Transverse colon (tissue), 4 donors: Measurements from ENCODE around the gene PPP1R9A. TPM values are rescaled to one million over a fixed set of nuclear protein-coding genes. Genes with fewer than 3 reads are reported as not detected.
A peak's percentile ranks its signal among the peaks of the same experiment; 100 is the strongest.

Experiments used
- DNase-seq: peaks from one replicate; pipeline ENCODE4 v3.0.0-alpha.2; 2019
- H3K27ac ChIP-seq, 4 donors: fragments of 200-600 bp; sonication (generic); 2 replicates each; pipeline ENCODE4 v1.5.1; 2016 to 2018; ENCODE audit warnings: inconsistent platforms in 4 of 4
- H3K27me3 ChIP-seq: fragments of 200-600 bp; sonication (generic); 2 replicates; pipeline ENCODE4 v1.5.1; 2017; ENCODE audit warnings: inconsistent platforms
- H3K36me3 ChIP-seq, 4 donors: fragments of 200-600 bp; sonication (generic); 2 replicates each; pipeline ENCODE4 v1.5.1; 2017 to 2019; ENCODE audit warnings: inconsistent platforms in 4 of 4
- H3K4me1 ChIP-seq, 4 donors: fragments of 200-600 bp; sonication (generic); 2 replicates each; pipeline ENCODE4 v1.5.1; 2017 to 2020; ENCODE audit warnings: inconsistent platforms in 4 of 4
- H3K4me3 ChIP-seq, 4 donors: fragments of 200-600 bp; sonication (generic); 1 replicate in 1 of 4; 2 replicates in 3 of 4; pipeline versions ENCODE4 v1.5.1 to v1.6.1; 2017 to 2019; ENCODE audit warnings: inconsistent platforms in 4 of 4
- H3K9me3 ChIP-seq, 2 donors: fragments of 200-600 bp; sonication (generic); 2 replicates each; pipeline ENCODE4 v1.5.1; 2017 to 2019; ENCODE audit warnings: inconsistent platforms in 2 of 2
- EP300 ChIP-seq: sonication (generic); formaldehyde crosslinking; IDR thresholded peaks from one replicate; pipeline ENCODE4 v1.6.1; 2017; ENCODE audit warnings: antibody characterized with exemption, low read depth
- POLR2A ChIP-seq: fragments of 450-650 bp; IDR thresholded peaks from one replicate; pipeline ENCODE4 v1.6.1; 2016; ENCODE audit warnings: antibody characterized with exemption, mild to moderate bottlenecking, moderate library complexity
- POLR2AphosphoS5 ChIP-seq, 3 donors: sonication (generic); formaldehyde crosslinking; IDR thresholded peaks; one replicate each; pipeline ENCODE4 v1.6.1; 2016; ENCODE audit warnings: antibody characterized with exemption in 3 of 3
- WGBS, 2 donors: methylation state at CpG; one replicate each; pipeline ENCODE4 v1.1.5; 2018; ENCODE audit warnings: low coverage in 1 of 2; 5-methylcytosine and 5-hydroxymethylcytosine counted together
- in situ Hi-C, 4 donors: fragments of 200-750 bp; cut with MboI; loops; one replicate each; pipeline versions ENCODE4 v1.15.0 to v1.15.1; 2017; ENCODE audit warnings: low sequenced_read_pairs in 3 of 4, low pct_ligation_motif_present in 1 of 4, low pct_unique_long_range_greater_than_20kb in 1 of 4
- intact Hi-C: fragments of 100-400 bp; cut with DNase I; formaldehyde crosslinking; loops from one replicate; pipeline ENCODE4 v1.15.1; 2023; ENCODE audit warnings: low total_unique reads
- total RNA-seq, 4 donors: library from RNA; depleted of rRNA; stranded (reverse); fragments of >200 nt; gene quantifications; one replicate each; pipeline ENCODE4 v1.1.0, GENCODE V29; 2016
- TF ChIP-seq, protein P1 (sequence below), 5 experiments: fragments of 200-600 bp in 3 of 5; fragments of 450-650 bp in 2 of 5; sonication (generic) in 3 of 5; IDR thresholded peaks; 1 replicate in 2 of 5; 2 replicates in 3 of 5; pipeline ENCODE4 v1.5.1; 2016 to 2017; ENCODE audit warnings: antibody characterized with exemption in 5 of 5, inconsistent platforms in 3 of 5, mild to moderate bottlenecking in 2 of 5, moderate library complexity in 1 of 5

Gene PPP1R9A
- total RNA-seq, 4 donors from 2014 or later: 13.1 to 30.0 (median 23.2) TPM

DNA sequence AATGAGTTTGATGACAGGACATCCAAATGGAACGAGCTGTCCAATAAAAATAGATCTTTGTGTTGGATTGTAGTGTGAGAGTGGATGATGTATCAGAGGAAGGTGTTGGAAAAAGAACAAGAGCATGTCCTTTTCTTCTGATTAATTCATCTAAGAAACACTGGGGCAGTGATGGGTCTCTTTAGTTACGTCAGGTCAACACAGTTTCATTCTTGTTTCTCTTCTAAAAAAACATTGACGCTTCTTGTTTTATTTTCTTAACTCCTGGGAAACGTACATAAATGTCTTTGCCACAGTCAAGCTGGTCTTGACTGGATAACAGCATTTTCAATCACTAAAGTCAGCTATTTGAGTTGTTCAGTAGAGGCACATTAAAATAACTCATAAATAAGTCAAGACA, 67.0 kb downstream of the PPP1R9A start:
- no peak for TF ChIP-seq POLR2A
- TF ChIP-seq, protein P1, sequence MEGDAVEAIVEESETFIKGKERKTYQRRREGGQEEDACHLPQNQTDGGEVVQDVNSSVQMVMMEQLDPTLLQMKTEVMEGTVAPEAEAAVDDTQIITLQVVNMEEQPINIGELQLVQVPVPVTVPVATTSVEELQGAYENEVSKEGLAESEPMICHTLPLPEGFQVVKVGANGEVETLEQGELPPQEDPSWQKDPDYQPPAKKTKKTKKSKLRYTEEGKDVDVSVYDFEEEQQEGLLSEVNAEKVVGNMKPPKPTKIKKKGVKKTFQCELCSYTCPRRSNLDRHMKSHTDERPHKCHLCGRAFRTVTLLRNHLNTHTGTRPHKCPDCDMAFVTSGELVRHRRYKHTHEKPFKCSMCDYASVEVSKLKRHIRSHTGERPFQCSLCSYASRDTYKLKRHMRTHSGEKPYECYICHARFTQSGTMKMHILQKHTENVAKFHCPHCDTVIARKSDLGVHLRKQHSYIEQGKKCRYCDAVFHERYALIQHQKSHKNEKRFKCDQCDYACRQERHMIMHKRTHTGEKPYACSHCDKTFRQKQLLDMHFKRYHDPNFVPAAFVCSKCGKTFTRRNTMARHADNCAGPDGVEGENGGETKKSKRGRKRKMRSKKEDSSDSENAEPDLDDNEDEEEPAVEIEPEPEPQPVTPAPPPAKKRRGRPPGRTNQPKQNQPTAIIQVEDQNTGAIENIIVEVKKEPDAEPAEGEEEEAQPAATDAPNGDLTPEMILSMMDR (IDR thresholded peaks at IDR 0.05): no peak
- no peaks in the 10 kb centered on the region for H3K9me3 ChIP-seq
- H3K36me3 ChIP-seq: no peaks in the 10 kb centered on the region
- in situ Hi-C loops: no loop called here
- DNase-seq: no peak
- peaks cover 0 to 21% (median 9%) of the 10 kb centered on the region in 4 donors for H3K4me1 ChIP-seq
- intact Hi-C loops: no loop called here
- 70 to 76% methylated on average over 4 of the region's 4 CpGs for WGBS, 2 donors
- no peaks in the 10 kb centered on the region for H3K27me3 ChIP-seq
- H3K4me3 ChIP-seq: no peak overlapping the region
- H3K27ac ChIP-seq: peak overlapping the region in 1 of 4 donors; percentile 16

- Histone ChIP-seq H3K27ac (peak overlapping the region in 2 of 4 donors; percentile 16 to 29), H3K4me1 (peaks cover 0 to 21% (median 9%) of the 10 kb centered on the region in 4 donors), H3K27me3 (no peaks in the 10 kb centered on the region), H3K36me3 (no peaks in the 10 kb centered on the region), H3K9me3 (no peaks in the 10 kb centered on the region), H3K4me3 (no peak overlapping the region)
- TF ChIP-seq EP300 (no peak), POLR2AphosphoS5 (IDR thresholded peaks at IDR 0.05) (peak in 1 of 3 donors; percentile 16)
- in situ Hi-C loops: no loop called here
- DNase-seq: no peak
- intact Hi-C loops: no loop called here
Measured at GRCh38 chr7:94975336-94975735, 67.9 kb downstream of the PPP1R9A start.

DNA sequence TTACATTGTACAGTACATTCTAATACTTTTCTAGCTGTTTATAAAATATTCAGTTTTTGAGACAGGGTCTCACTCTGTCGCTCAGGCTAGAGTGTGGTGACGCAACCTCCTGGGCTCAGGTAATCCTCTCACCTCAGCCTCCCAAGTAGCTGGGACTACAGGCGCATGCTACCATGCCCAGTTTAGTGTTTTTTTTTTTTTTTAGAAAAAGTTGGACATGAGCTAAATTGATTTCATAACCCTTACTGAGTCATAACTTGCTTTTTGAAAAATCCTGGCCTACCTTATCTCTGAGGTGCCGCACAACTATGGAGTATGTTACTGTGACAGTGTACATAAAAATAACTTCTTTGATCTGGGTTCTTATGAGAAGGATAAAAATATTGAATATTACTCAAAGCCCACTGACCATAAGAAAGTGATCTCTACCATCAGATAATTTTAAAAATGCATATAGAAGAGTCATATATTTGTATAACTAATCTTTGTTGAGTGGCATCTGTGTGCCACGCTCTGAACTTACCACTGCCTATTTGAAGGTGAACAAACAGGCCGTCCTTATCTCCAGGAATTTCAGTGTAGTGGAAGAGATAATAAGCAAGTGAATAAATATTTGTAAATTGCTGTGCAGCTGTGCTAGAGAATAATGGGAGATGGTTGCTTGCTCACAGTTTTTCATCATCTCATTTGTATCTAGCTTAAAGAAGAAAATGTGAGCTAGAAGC, 73.2 kb downstream of the PPP1R9A start:
- no peak overlapping the region for H3K4me3 ChIP-seq
- in situ Hi-C loops: no loop called here

GRCh38 chr7:94995921-94996320, 88.5 kb downstream of the PPP1R9A start:
- no peaks in the 10 kb centered on the region for H3K36me3 ChIP-seq
- H3K4me3 ChIP-seq: no peak overlapping the region
- WGBS, 2 donors: 9 to 44% methylated on average over 1 of the region's 1 CpG
- DNase-seq: no peak
- H3K27ac ChIP-seq: no peak overlapping the region
- H3K4me1 ChIP-seq: peaks cover 0 to 41% (median 24%) of the 10 kb centered on the region in 4 donors
- TF ChIP-seq EP300 (no peak), POLR2AphosphoS5 (IDR thresholded peaks at IDR 0.05) (no peak), POLR2A (no peak)
- TF ChIP-seq, protein P1 (IDR thresholded peaks at IDR 0.05): no peak
- no peaks in the 10 kb centered on the region for H3K27me3 ChIP-seq
- in situ Hi-C loops (no loop called here), intact Hi-C loops (no loop called here)
- no peaks in the 10 kb centered on the region for H3K9me3 ChIP-seq

More for the DNA sequence above, 73.2 kb downstream of the PPP1R9A start:
- Histone ChIP-seq H3K27me3 (no peaks in the 10 kb centered on the region), H3K36me3 (no peaks in the 10 kb centered on the region), H3K4me1 (peaks cover 0 to 2% (median 0%) of the 10 kb centered on the region in 4 donors), H3K9me3 (no peaks in the 10 kb centered on the region), H3K27ac (no peak overlapping the region)
- TF ChIP-seq POLR2A: no peak
- no peak for TF ChIP-seq EP300
- TF ChIP-seq, protein P1 (IDR thresholded peaks at IDR 0.05): no peak
- no peak for TF ChIP-seq POLR2AphosphoS5 (IDR thresholded peaks at IDR 0.05)
- WGBS, 2 donors: 82 to 91% methylated on average over 6 of the region's 6 CpGs
- no peak for DNase-seq
- intact Hi-C loops: no loop called here

GRCh38 chr7:94996369-94996768, 89.0 kb downstream of the PPP1R9A start:
- DNase-seq: no peak
- no peaks in the 10 kb centered on the region for H3K36me3 ChIP-seq
- in situ Hi-C loops: no loop called here
- H3K4me1 ChIP-seq: peaks cover 0 to 45% (median 26%) of the 10 kb centered on the region in 4 donors
- H3K27me3 ChIP-seq: no peaks in the 10 kb centered on the region
- H3K4me3 ChIP-seq: no peak overlapping the region
- no peak overlapping the region for H3K27ac ChIP-seq
- TF ChIP-seq EP300: no peak
- TF ChIP-seq, protein P1 (IDR thresholded peaks at IDR 0.05): no peak
- no peak for TF ChIP-seq POLR2AphosphoS5 (IDR thresholded peaks at IDR 0.05)
- no peak for TF ChIP-seq POLR2A
- intact Hi-C loops: no loop called here
- no peaks in the 10 kb centered on the region for H3K9me3 ChIP-seq
